GM06990 (cell line): ENCODE measurements around the gene LBH.

ENCODE experiments used
- DNase-seq: peaks from one replicate; pipeline ENCODE4 v3.0.0-alpha.2; 2011; ENCODE audit not compliant: insufficient read length; ENCODE audit errors: extremely low read depth
- H3K27me3 ChIP-seq: replicated peaks from 2 replicates; pipeline ENCODE4 v1.6.0; 2011; ENCODE audit warnings: low read length; ENCODE audit not compliant: control insufficient read depth, insufficient read depth
- H3K36me3 ChIP-seq: 2 replicates; pipeline ENCODE4 v1.5.1; 2011; ENCODE audit warnings: low read length; ENCODE audit not compliant: control insufficient read depth, insufficient read depth
- H3K4me3 ChIP-seq: replicated peaks from 2 replicates; pipeline ENCODE4 v1.5.1; 2011; ENCODE audit warnings: low read depth, mild to moderate bottlenecking, control low read depth, low read length
- CTCF ChIP-seq: IDR thresholded peaks from 2 replicates; pipeline ENCODE4 v1.5.1; 2011; ENCODE audit warnings: low read length, control low read depth, mild to moderate bottlenecking, inconsistent platforms; ENCODE audit not compliant: insufficient read depth, poor library complexity, severe bottlenecking

LBH gene

DNA sequence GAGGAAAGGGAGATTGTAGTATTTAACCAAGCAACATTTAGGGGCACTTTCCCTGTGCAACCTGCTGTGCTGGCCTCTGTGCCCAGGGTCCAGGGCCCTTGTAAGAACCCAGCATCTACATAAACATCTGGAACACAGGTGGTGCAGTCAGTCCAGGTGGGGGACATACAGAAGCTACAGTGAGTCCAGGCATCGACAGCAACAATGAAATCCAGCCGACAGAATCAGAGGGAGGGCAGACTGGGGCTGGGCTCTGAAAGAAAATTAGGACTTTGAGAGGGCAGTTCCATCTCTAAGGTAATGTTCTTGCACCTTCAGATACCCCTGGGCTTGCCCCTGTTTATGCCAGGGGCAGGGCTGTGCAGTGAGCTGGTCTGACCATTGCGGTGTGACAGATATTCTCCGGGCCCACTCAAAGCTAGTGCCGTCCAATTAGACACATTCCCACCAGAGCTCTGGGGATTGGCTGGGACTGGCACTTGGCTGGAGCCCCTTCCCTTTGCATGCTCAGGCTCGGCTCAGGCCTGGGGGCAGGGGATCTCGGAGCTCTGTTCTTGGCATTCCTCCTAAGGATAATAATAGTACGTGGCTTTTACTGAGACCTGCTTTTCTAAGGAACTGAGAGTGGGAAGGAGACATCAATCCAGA is 5.4 kb downstream of the LBH start:
- H3K4me3 ChIP-seq: no peak overlapping the region
- no peak for DNase-seq
- no peaks in the 10 kb centered on the region for H3K27me3 ChIP-seq
- peaks cover 16% of the 10 kb centered on the region for H3K36me3 ChIP-seq
- TF ChIP-seq CTCF: no peak

- DNase-seq: no peak
- Histone ChIP-seq H3K4me3 (no peak overlapping the region), H3K36me3 (peaks cover 16% of the 10 kb centered on the region), H3K27me3 (no peaks in the 10 kb centered on the region)
- TF ChIP-seq CTCF: no peak
Measured at GRCh38 chr2:30237239-30237965, 6.1 kb downstream of the LBH start.

DNA sequence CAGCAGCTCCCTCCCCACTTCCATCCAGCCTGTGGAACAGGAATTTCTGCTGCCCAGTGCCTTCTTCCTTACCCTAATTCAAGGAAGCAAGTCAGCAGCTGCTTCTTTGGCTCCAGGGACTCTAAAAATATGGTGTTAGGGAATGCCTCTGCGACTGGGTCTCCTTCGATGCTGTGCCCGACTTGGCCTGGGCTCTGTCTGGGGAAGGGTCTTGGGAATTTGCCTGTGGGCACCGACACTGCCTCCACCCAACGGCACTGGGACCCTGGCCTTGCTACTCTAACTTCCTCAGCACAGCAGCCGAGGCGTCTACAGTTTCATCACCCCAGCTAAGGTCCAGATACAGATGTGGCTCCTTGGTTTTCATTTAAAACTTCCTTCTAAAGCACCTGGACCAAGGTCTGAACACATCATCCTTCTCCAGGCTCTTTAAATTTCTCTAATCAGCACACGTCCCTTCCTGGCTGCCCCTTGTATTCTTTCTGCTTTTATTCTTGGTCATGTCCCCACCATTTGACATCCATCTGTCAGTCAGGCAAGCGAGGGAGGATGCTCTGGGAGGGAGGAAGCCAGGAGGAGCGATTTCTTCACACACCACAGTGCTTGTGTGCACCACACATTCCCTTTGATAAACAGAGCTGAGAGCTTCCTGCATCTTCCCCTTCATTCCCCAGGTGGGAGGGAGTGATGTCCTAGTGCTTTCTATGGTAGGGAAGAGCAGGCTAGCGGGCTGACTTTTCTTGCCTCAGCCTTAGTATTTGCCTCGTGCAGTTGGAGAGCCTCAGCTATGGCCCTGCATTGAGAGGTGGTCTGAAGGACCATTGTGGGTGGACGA is 6.8 kb downstream of the LBH start:
- DNase-seq: no peak
- H3K27me3 ChIP-seq: no peaks in the 10 kb centered on the region
- peaks cover 16% of the 10 kb centered on the region for H3K36me3 ChIP-seq
- no peak for TF ChIP-seq CTCF
- no peak overlapping the region for H3K4me3 ChIP-seq

- no peak for DNase-seq
- H3K36me3 ChIP-seq: peaks cover 16% of the 10 kb centered on the region
- peak; percentile 80 for TF ChIP-seq CTCF
- H3K27me3 ChIP-seq: no peaks in the 10 kb centered on the region
- no peak overlapping the region for H3K4me3 ChIP-seq
Measured at GRCh38 chr2:30239308-30239985, 8.1 kb downstream of the LBH start.

GRCh38 chr2:30239986-30240752 is 8.8 kb downstream of the LBH start:
- DNase-seq: no peak
- no peaks in the 10 kb centered on the region for H3K27me3 ChIP-seq
- H3K4me3 ChIP-seq: no peak overlapping the region
- peaks cover 16% of the 10 kb centered on the region for H3K36me3 ChIP-seq
- no peak for TF ChIP-seq CTCF
